Nephron (organoid): ENCODE results near the gene DCLK1.

ENCODE experiments used
- H3K27ac Mint-ChIP-seq, 3 experiments: 2 replicates each; pipeline ENCODE4 v1.8.0; 2020; ENCODE audit warnings: mixed read lengths in 3 of 3, mild to moderate bottlenecking in 2 of 3, moderate library complexity in 1 of 3
- H3K27me3 Mint-ChIP-seq: 2 replicates; pipeline ENCODE4 v1.8.0; 2021; ENCODE audit warnings: low read depth, mild to moderate bottlenecking, moderate library complexity, mixed read lengths
- H3K36me3 Mint-ChIP-seq: 2 replicates; pipeline ENCODE4 v1.8.0; 2020; ENCODE audit warnings: low read depth, mixed read lengths
- H3K4me1 Mint-ChIP-seq: 2 replicates; pipeline ENCODE4 v1.8.0; 2020; ENCODE audit warnings: mixed read lengths
- H3K4me3 Mint-ChIP-seq, 3 experiments: 2 replicates each; pipeline ENCODE4 v1.8.0; 2020; ENCODE audit warnings: mild to moderate bottlenecking in 3 of 3, mixed read lengths in 3 of 3, moderate library complexity in 2 of 3
- H3K9me3 Mint-ChIP-seq: 2 replicates; pipeline ENCODE4 v1.8.0; 2020; ENCODE audit warnings: mixed read lengths
- TF ChIP-seq, protein P1 (sequence below), 3 experiments: fragments of 200-600 bp; sonication (generic); IDR thresholded peaks; one replicate each; pipeline ENCODE4 v1.5.0; 2021; ENCODE audit warnings: antibody characterized with exemption in 3 of 3; ENCODE audit not compliant: unreplicated experiment in 3 of 3

The DCLK1 gene

DNA sequence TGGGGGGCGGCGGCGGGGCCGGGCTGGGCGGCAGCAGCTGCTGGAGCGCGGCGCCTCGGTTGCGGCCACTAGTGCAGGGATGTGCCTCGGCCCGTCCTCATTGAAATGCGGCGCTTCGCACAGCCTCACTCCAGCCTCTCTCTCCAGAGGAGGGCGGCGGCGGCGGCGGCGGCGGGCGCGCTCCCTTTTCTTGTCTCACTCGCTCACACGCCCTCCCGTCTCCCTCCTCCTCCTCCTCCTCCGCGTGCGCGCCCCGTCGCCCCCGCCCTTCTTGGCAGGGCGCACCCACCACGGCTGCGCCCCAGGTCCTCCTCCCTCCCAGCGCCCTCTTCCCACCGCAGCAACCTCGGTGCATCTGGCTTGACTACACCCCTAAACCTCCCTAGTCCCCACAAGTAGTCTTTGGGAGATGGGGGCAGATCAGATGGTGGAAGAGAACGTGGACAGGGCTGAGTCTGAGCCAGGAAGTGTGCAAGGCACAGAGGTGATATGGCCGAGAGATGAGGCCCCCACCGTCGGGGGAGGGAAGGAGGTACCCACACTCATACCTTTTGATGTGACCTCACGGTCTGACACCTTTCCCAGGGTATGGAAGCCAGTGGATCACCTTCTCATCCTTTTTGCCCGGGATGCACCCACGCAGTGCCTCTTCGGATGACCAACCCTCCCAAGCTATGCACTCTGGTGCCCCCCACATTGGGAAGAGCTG, at the start of gene DCLK1:
TSS of gene DCLK1 (minus strand) at position 161 of the 709 bp plus-strand sequence.
- Mint-ChIP-seq H3K27me3 (peaks cover 48% of the 10 kb centered on the region), H3K27ac (peak within 1 kb of the TSS in 2 of 3 experiments; percentile 38 to 53), H3K4me3 (peak within 1 kb of the TSS; percentile 85 to 99 (median 95)), H3K36me3 (no peaks in the 10 kb centered on the region), H3K9me3 (no peaks in the 10 kb centered on the region), H3K4me1 (peaks cover 56% of the 10 kb centered on the region)
- TF ChIP-seq, protein P1, sequence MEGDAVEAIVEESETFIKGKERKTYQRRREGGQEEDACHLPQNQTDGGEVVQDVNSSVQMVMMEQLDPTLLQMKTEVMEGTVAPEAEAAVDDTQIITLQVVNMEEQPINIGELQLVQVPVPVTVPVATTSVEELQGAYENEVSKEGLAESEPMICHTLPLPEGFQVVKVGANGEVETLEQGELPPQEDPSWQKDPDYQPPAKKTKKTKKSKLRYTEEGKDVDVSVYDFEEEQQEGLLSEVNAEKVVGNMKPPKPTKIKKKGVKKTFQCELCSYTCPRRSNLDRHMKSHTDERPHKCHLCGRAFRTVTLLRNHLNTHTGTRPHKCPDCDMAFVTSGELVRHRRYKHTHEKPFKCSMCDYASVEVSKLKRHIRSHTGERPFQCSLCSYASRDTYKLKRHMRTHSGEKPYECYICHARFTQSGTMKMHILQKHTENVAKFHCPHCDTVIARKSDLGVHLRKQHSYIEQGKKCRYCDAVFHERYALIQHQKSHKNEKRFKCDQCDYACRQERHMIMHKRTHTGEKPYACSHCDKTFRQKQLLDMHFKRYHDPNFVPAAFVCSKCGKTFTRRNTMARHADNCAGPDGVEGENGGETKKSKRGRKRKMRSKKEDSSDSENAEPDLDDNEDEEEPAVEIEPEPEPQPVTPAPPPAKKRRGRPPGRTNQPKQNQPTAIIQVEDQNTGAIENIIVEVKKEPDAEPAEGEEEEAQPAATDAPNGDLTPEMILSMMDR (IDR thresholded peaks at IDR 0.05; ENCODE audit: unreplicated experiment in 3 of 3): no peak

DNA sequence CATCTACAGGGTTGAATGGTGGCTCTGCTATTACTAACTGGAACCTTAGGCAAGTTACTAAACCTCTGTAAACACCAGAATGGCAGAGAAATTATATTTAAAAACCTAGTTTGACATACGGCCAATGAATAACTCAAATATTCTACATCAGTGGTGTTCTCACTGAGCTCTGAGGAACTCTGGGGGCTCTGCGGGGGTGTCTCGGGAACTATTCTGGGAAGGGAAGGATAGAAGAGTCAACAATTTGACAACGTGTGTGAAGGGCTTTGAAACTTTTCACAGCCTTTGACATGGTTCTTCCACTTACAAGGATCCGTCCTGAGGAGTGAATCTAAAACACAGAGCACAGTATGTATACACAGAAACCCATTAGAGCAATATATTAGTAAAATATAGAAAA, 44.4 kb upstream of the DCLK1 start:
- no peak overlapping the region for H3K27ac Mint-ChIP-seq
- TF ChIP-seq, protein P1 (IDR thresholded peaks at IDR 0.05; ENCODE audit: unreplicated experiment in 3 of 3): no peak
- H3K9me3 Mint-ChIP-seq: no peaks in the 10 kb centered on the region
- no peak overlapping the region for H3K4me3 Mint-ChIP-seq
- H3K4me1 Mint-ChIP-seq: no peaks in the 10 kb centered on the region
- H3K36me3 Mint-ChIP-seq: no peaks in the 10 kb centered on the region
- H3K27me3 Mint-ChIP-seq: peaks cover 4% of the 10 kb centered on the region

DNA sequence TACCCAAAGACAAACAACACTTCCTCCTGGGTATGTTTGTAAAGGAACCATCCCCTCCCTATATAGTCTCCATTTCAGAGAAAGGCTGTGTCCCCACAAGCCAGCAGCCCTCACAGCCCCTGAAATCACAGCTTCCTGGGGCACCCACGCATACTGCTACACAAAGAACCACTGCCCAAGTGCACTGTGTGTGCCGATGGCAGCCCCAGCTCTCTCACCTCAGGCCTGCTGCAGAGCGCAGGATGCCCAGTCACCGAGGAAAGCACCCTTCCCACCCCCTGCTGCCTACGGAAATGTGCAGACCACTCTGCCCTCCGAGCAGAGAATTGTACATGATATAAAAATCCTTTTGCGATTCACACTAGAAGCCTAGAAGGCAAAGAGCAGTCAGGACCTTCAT, 43.7 kb upstream of the DCLK1 start:
- Mint-ChIP-seq H3K27ac (no peak overlapping the region), H3K4me3 (no peak overlapping the region), H3K9me3 (no peaks in the 10 kb centered on the region), H3K27me3 (peaks cover 4% of the 10 kb centered on the region), H3K4me1 (no peaks in the 10 kb centered on the region), H3K36me3 (no peaks in the 10 kb centered on the region)
- TF ChIP-seq, protein P1 (IDR thresholded peaks at IDR 0.05; ENCODE audit: unreplicated experiment in 3 of 3): no peak

DNA sequence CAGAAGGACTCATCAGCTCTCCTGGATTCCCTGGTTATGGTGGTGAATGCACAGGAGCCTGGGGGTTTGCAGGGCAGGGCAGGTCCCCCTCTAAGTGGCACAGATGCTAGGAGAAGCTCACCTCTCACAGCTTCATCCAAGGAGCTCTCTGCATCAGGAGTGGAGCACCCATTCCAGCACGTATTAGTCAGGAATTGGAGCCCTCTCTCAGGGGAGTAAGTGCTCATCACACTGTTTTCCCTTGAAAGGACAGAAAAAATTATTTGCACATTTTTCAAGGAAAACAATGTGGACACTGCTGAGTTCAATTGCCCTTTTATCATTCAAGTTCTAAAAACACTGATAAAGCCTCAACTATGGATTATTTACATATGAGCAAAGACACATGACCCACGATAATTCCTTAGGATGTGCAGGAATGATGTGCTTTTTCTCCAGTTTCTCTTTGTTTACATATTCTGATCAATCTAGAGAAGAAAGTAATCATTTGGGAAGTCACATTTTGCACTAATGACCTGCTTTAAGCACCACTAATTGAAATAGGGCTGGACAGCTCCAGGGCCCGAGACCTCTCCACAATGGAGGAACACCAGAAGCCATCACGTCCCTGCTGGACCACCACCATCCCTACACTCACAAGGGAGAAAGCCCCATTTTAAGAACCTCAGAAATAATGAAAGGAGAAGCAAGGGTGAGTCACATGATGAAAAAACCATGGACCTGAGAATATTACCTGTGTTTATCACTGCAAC, 42.6 kb upstream of the DCLK1 start:
- Mint-ChIP-seq H3K27me3 (peaks cover 4% of the 10 kb centered on the region), H3K9me3 (no peaks in the 10 kb centered on the region), H3K36me3 (no peaks in the 10 kb centered on the region), H3K27ac (no peak overlapping the region), H3K4me1 (no peaks in the 10 kb centered on the region), H3K4me3 (no peak overlapping the region)
- TF ChIP-seq, protein P1 (IDR thresholded peaks at IDR 0.05; ENCODE audit: unreplicated experiment in 3 of 3): no peak

DNA sequence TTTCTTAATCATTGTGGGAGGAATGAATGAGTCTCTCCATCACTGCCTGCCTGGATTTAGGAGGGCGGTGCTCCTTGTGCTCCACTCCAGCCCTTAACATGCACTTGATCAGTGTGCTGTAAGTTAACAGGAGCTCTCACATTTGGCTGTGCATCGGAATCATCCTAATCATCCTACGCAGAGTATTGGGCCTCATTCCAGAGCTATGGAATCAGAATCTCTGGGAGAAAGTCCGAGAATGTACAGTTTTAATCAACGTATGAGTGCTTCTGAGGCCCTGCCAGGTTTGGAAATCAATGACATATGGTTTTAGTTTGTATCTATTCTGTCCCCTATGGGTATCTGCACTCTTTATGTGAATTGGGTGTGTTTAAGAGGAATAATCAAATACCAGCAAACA, 34.9 kb upstream of the DCLK1 start:
- peaks cover 51% of the 10 kb centered on the region for H3K4me1 Mint-ChIP-seq
- no peaks in the 10 kb centered on the region for H3K27me3 Mint-ChIP-seq
- no peak overlapping the region for H3K4me3 Mint-ChIP-seq

More for the DNA sequence above, 34.9 kb upstream of the DCLK1 start:
- Mint-ChIP-seq H3K27ac (peak overlapping the region in 2 of 3 experiments; percentile 90 to 96), H3K36me3 (no peaks in the 10 kb centered on the region), H3K9me3 (no peaks in the 10 kb centered on the region)
- TF ChIP-seq, protein P1 (IDR thresholded peaks at IDR 0.05; ENCODE audit: unreplicated experiment in 3 of 3): no peak
